SIG-M5 (cell line): ENCODE results near the gene SMYD5.
"Not testable (repeated sequence)": the region's sequence is repeated elsewhere in the genome, so short reads cannot be mapped to it uniquely, and the experiment has no call there.

Experiments used
- DNase-seq: peaks from one replicate; lab custom pipeline; 2025; lab: John Stamatoyannopoulos, UW

Gene SMYD5

GRCh38 chr2:73259704-73260337 is 45.8 kb downstream of the SMYD5 start:
- no peak for DNase-seq

- DNase-seq = no peak
These were observed 46.4 kb downstream of the SMYD5 start for GRCh38 chr2:73260338-73260984.

- DNase-seq = no peak
These were observed 48.1 kb downstream of the SMYD5 start for GRCh38 chr2:73262108-73262651.

- DNase-seq = not testable (repeated sequence)
These were observed 48.8 kb downstream of the SMYD5 start for GRCh38 chr2:73262691-73263429.

- no peak for DNase-seq
These were observed 49.7 kb downstream of the SMYD5 start for GRCh38 chr2:73263540-73264331.

GRCh38 chr2:73264332-73264606 is 50.2 kb downstream of the SMYD5 start:
- no peak for DNase-seq

- DNase-seq = no peak
These were observed 50.7 kb downstream of the SMYD5 start for GRCh38 chr2:73264783-73265182.

GRCh38 chr2:73265298-73266060 is 51.4 kb downstream of the SMYD5 start:
- DNase-seq = no peak

- no peak for DNase-seq
These were observed 52.2 kb downstream of the SMYD5 start for GRCh38 chr2:73266061-73266901.

- DNase-seq = no peak
These were observed 53.0 kb downstream of the SMYD5 start for GRCh38 chr2:73267008-73267407.

GRCh38 chr2:73268366-73268829 is 54.4 kb downstream of the SMYD5 start:
- DNase-seq = no peak

GRCh38 chr2:73268830-73269685 is 55.0 kb downstream of the SMYD5 start:
- no peak for DNase-seq

GRCh38 chr2:73269686-73270465 is 55.8 kb downstream of the SMYD5 start:
- no peak for DNase-seq

- DNase-seq = no peak
These were observed 58.2 kb downstream of the SMYD5 start for GRCh38 chr2:73272270-73272669.
